Embryonic facial prominence (tissue), 1 donor: ENCODE data around the gene FIGNL1.
"Not testable (repeated sequence)": the region's sequence is repeated elsewhere in the genome, so short reads cannot be mapped to it uniquely, and the experiment has no call there.

Experiments
- DNase-seq: peaks from one replicate; pipeline ENCODE4 v3.0.0-alpha.2; 2016; ENCODE audit errors: extremely low spot score

The FIGNL1 gene

DNA sequence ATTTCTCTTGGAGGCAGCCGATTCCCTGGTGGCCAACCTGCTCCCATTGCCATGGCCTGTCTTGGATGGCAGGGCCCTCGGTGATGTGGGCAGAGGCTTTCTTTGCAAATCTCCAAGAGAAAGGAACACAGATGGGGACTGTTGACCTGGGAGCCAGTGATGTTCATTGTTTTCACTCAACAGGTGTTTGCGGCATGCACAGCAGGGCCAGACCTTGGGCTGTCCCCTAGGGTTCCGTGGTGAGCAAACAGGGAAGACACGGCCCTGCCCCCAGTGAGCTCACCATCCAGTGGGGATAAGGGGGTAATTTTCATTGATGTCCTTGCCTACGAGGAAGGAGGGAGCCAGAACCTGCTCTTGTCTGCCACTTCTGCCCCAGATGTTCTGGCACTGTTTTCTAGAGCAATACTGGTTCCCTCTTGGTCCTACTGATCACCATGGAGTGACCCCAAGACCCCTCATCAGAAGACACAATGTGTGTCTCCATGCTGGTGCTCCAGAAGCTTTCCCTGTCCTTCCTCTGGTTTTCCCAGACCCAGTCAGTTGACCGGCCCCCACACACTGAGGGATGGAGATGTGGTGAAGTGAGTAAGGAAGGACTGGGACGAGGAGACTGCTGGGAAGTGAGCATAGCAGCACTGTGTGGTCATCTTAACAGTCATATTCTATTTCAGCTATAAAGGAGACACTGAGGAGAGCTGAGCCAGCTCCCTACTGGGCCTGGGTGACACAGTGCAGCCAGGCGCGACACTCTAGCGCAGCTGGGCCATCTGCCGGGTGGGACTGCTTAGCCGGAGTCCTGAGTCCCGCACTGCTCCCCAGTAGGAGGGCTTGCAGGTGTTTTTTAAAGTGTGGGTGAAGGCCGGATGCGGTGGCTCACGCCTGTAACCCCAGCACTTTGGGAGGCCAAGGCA lies 20.4 kb upstream of the FIGNL1 start:
- no peak for DNase-seq

DNA sequence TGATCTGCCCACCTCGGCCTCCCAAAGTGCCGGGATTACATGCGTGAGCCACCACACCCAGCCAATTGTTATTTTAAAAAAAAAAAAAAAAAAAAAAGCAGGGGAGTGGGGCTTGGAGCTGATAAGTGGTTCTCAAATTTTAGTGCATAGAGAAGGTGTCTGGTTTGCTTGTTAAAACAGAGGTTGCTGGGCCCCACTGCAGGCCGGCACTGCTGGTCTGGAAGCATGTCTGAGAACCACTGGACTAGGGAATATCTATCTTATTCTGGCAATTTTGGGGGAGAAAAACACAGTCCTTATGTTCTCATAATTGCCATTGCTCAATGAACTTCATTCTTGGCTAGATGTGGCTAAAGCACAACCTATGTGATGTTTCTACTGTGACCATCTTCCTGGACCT lies 19.0 kb upstream of the FIGNL1 start:
- DNase-seq: no peak

DNA sequence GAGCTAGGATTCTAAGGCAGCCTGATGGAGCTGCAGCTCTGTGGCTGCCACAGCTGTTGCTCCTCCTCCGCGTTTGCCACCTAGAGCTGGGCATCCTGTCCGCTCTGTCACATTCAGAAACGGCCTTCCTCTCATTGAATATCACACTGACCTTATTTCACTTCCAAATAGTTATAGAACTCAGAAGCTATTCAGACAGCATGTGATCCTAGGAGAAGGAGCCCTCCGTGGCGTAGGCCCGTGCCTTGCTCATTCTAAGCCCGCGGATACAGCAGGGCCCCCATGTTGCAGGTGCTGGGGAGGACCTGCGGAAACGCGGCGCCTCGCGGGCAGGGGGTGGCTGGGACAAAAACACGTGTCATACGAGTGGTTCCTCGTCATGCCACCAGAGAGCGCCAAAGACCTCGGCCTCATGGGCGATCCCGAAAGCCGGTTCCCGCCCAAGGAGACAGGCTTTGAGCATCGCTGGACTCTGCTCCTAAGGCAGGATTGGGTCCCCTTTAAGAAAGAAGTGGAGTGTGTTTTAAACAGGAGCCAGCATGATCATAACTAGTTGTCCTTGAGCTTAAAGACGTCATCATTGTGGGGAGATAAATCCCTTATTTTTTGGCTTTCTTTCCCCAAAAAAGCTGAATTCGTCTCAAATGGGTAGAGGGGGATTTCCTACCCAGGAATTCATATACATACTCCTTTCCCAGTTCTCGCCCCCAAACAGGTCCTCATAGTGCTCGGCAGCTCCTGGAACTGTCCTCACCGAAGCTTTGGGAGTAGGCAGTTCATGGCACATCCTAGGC lies 17.9 kb upstream of the FIGNL1 start:
- DNase-seq: peak; percentile 19

- no peak for DNase-seq
Measured at GRCh38 chr7:50466815-50467585, 16.9 kb upstream of the FIGNL1 start.

- DNase-seq: no peak
Measured at GRCh38 chr7:50463035-50463434, 12.9 kb upstream of the FIGNL1 start.

DNA sequence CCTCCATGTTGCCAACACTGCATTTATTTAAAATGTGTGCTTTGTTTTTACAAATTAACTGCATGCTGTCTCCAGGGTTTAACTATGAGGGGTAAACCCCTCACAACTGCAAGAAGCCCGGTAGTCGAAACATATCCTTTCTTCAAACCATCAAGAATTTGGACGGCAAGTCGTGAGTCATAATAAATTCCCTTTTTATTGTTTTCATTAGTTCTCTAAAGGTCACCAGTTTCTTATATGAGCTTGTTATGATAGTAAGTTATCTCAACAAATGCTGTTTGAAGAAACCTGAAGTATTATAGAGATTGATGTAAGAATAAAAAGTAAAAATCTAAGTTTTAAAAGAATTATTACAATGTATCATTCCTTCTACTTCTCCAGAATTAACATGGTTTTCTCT lies 12.2 kb upstream of the FIGNL1 start:
- no peak for DNase-seq

- no peak for DNase-seq
Measured at GRCh38 chr7:50461695-50462094, 11.5 kb upstream of the FIGNL1 start.

GRCh38 chr7:50459183-50459582 lies 9.0 kb upstream of the FIGNL1 start:
- DNase-seq: not testable (repeated sequence)

GRCh38 chr7:50458651-50459050 lies 8.5 kb upstream of the FIGNL1 start:
- DNase-seq: not testable (repeated sequence)

DNA sequence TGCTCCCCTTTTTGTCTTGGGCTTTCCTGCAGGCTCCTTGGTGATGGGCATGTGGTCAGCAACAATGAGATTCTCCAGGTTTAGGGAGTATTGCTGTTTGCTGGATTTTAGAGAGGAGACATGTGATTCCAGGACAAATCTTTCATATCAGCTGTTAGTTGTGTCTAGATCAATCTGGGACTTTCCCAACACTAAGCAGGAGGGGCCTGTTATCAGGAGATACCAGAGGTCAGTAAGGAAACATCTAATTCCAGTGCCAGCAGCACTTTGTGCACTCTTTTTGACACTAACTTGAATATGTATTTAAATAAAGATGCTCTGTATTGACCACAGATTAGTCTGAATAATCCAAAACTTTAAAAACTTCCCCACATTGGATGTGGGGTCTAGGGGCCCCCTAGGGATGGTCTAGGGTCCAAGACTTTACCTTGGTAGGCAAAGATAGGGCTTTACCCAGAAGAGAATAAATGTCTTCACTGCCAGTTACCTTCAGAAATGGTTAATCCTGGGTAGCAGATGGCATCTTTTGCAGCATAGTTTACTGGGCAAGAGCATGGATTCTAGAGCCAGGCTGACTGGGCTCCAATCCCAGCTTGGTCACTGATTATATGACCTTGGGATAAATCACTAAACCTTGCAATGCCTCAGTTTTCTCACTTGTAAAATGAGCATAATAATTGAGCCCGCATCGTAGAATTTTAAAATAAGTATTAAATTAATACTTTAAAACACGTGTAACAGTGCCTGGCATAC lies 6.4 kb upstream of the FIGNL1 start:
- no peak for DNase-seq

GRCh38 chr7:50455658-50456057 lies 5.5 kb upstream of the FIGNL1 start:
- no peak for DNase-seq

- no peak for DNase-seq
Measured at GRCh38 chr7:50454968-50455367, 4.8 kb upstream of the FIGNL1 start.

DNA sequence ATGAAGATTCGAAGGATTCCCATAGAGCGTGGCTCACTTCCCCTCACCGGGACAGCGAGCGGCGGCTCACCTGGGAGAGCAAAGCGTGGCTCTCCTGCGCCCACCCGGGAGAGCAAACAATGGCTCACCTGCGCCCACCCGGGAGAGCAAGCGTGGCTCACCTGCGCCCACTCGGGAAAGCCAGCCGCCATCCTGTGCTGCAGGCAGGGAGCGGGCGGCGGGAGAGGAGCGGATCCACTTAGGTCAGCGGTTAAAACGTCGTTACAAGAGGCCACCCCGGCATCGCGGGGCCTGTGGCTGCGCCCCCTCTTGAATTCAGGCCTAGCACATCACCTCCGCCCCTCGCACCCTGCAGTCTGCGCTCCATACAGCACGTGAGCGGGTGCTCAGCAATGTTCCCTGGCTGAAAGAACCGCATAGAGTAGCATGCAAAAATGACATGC lies 461 bp upstream of the FIGNL1 start:
- DNase-seq: no peak

DNA sequence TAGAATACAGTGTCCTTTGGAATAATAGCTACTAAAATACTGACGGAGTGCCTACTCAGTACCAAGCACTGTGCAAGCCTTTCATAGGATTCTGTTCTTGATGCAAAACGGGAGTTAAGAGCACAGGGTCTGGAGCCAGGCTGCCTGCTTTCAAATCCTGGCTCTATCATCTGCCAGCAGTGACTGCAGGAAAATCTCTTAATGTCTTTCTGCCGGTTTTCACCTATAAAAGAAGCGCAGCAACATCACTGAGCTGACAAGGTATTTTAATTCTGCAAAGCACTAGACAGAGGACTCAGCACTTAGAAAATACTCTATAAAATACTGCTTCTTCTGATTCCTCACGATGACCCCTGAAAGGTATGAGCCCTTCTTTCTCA lies 659 bp downstream of the FIGNL1 start:
- DNase-seq: no peak

GRCh38 chr7:50448823-50449222 lies 1.3 kb downstream of the FIGNL1 start:
- no peak for DNase-seq

GRCh38 chr7:50446542-50446960 lies 3.6 kb downstream of the FIGNL1 start:
- DNase-seq: no peak

DNA sequence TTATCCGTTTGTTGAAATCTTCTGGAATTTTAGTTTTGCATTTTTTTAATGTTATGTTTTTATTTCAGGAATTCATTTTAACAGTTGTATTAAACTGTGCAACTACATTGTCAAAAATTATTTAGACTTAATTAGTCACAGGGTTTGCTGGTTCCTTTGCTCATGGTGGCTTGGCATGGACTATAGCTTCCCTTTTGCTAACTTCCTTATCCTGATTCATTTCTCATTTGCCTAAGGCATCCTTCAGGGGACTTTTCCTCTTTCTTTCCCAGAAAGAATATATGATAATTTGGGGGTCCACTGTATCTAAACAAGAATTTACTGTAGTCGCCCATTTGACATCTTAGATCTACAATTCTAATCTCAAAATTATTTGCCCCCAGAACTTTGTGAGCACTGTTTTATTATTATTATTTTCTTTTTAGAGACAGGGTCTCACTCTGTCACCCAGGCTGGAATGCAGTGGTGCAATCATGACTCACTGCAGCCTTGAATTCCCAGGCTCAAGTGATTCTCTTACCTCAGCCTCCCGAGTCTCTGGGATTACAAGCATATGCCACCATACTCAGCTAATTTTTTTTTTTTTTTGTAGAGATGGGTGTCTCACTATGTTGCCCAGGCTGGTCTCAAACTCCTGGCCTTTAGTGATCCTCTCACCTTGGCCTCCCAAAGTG lies 13.9 kb downstream of the FIGNL1 start:
- DNase-seq: no peak

DNA sequence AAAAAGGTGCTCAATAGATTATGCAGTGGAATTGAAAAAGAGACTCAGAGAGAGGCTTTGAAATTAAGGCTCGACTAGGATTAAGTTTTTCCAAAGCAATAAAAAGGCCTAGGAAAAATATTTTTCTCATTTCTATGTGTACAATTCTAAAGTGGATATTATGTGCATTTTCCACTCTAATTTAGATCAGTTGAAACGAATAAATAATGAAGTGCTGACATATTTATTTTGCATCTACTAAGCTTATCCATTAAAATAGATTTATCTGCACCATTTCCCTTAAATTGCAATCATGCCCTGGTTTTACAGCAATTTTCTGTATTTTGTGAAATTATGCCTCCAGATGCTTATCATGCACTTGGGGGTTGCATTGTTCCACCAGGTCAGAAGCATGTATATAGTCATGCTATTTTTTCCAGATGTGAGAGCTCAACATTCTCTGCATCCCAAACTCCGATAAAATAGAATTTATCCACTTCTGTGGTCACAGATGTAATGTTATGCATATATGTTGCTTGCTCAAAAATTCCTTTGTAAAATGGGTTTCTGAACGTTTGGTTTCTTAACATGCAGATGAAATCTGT lies 18.3 kb downstream of the FIGNL1 start:
- no peak for DNase-seq

GRCh38 chr7:50431316-50431715 lies 18.8 kb downstream of the FIGNL1 start:
- DNase-seq: no peak

GRCh38 chr7:50428911-50429310 lies 21.2 kb downstream of the FIGNL1 start:
- no peak for DNase-seq
